ENCODE data around the gene ZNF839.
"Not testable (repeated sequence)": the region's sequence is repeated elsewhere in the genome, so short reads cannot be mapped to it uniquely, and the experiment has no call there.

DNA sequence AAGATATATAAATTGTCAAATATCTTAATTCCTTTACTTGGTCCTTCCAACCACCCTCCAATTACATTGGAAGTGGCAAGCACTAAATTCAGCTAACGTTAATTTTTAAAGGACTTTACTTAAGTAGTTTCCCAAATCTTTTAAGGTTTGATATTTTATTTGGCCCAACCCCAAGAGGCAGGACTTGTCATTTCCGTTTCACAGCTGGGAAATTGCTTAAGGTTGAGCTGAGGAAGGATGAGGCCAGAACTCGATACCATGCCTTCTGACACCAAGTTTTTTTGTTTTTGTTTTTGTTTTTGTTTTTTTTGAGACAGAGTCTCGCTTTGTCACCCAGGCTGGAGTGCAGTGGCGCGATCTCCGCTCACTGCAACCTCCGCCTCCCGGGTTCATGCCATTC, 32.0 kb downstream of the ZNF839 start:
- not testable (repeated sequence) for TF ChIP-seq CTCF (IDR thresholded peaks at IDR 0.05); ZFX (IDR thresholded peaks at IDR 0.05; ENCODE audit: borderline replicate concordance)
